Activated gamma-delta T cell treated with Interleukin-2 at 50 U/mL for 16 hours (primary cell): Measurements from ENCODE around the gene PKLR.
"Not testable (repeated sequence)": the region's sequence is repeated elsewhere in the genome, so short reads cannot be mapped to it uniquely, and the experiment has no call there.

Experiments used
- DNase-seq: peaks from one replicate; pipeline ENCODE4 v3.0.0-alpha.2; 2020

PKLR gene

DNA sequence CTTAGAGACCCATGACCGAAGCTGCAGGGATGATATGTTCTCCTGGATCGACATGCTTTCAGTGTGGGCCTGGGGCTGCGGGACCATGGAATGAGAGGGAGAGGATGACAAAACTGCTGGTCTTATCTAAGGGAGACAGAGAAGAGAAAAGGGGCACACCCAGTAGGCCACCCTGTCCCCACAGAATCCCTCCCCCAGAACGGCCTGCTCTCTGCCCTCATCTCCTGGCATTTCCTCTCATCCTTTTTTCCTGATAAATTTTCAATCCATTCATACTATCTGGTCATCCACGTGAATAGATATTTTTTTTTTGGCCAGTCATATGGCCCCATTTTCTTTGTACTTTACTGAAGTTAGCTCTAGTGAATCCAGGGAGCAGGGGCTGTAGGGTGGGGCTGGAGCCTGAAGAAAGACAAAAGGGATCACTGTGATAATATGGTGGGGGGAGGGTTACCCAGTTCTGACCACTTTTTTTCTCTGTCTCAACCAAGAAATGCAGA, at the start of gene PKLR:
Gene PKLR (minus strand): TSS at position 97 of the 500 bp plus-strand sequence. CDS start 43 bp downstream, at position 54.
- DNase-seq = no peak

DNA sequence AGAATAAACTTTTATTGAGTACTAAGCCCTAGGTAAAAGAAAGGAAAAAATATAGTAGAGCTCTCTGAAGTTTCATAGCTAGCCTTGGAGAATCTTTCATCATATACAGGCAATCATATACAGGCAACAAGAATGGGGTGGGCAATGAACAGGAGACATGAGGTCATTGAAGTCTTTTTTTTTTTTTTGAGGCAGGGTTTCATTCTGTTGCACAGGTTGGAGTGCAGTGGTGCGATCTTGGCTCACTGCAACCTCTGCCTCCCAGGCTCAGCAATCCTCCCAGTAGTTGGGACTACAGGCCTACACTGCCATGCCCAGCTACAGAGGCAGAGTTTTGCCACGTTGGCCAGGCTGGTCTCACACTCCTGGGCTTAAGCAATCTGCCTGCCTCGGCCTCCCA, 41.6 kb upstream of the PKLR start:
- DNase-seq = no peak

DNA sequence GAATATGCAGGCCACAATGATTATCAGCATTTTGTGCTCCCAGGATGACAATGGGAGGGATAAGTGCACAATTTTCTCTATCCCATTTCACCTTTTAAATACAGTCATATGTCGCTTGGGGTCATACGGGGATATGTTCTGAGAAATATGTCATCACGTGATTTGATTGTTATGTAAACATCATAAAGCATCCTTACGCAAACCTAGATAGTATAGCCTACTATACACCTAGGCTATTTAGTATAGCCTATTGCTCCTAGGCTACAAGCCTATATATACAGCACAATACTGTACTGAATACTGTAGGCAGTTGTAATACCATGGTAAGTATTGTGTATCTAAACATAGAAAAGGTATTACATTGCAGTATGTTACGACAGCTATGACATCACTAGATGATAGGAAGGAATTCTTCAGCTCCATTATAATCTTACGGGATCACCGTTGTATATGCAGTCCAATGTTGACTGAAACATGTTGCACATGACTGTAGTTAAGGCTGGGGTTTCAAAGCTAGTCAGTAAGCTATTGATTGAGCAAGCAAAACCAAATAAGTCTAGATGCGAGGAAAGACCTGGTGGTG, 38.4 kb upstream of the PKLR start:
- no peak for DNase-seq

GRCh38 chr1:155334962-155335361, 33.7 kb upstream of the PKLR start:
- DNase-seq = no peak

DNA sequence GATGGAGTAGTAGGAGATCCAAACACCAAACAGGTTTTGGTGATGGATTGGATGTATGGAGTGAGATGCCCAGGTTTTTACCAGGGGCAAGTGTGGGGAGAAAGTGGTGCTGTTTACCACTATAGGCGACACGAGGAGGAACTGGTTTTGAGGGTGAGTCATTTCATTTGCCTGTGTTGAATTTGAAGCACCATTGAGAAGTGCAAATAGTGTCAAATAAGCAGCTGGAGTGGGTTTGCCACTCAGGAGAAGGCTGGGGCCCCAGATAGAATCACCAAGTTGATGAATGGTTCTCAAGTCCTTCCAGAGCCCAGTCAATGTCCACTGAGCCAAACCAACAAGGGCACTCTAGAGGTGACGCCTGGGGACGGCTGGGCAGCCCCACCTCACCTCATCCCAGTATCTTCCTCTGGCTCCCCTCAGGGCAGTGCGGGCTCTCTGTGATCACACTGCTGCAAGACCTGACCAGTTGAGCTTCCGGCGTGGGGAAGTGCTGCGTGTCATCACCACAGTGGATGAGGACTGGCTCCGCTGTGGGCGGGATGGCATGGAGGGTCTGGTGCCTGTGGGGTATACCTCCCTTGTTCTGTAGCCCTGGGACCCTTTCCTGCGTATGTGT, 28.9 kb upstream of the PKLR start:
- no peak for DNase-seq

GRCh38 chr1:155328856-155329255, 27.6 kb upstream of the PKLR start:
- not testable (repeated sequence) for DNase-seq

GRCh38 chr1:155327981-155328380, 26.7 kb upstream of the PKLR start:
- DNase-seq = no peak

- DNase-seq = no peak
Measured at GRCh38 chr1:155326631-155327037, 25.4 kb upstream of the PKLR start.

DNA sequence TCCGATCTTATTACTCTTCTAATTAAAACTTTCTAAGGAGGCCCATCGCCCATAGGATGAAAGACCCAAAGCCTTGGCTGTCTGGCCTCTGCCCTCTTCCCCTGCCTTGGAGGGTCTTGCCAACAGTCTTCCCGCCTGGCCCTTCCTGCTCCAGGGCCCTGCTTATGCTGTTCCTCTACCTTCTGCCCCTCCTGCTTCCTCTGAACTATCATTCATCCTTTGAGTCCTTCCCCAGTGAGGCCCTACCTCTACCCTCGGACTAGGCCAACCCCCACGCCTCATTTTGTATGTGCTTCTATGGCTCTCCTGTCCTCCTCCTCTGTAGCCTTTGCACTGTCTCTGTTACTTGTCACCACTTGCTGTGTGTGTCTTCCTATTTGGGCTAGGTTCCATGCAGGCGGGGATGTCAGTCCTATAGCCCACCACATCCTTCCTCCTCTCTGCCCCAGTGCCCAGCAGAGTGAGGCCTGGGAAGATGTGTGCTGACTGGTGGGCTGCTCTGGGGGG, 24.8 kb upstream of the PKLR start:
- no peak for DNase-seq

DNA sequence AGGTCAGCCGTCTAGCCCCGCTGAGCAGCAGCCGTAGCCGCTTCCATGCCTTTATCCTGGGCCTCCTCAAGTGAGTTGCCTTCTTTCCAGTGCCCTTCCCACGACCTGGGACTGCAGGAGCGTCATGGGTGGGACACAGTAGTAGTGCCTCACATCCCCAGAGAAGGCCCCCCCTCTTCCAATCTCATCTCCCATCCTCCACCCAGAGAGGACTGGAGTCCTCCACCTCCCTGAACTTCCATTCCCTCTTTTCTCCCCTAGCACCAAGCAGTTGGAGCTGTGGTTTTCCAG, 24.3 kb upstream of the PKLR start:
- no peak for DNase-seq

DNA sequence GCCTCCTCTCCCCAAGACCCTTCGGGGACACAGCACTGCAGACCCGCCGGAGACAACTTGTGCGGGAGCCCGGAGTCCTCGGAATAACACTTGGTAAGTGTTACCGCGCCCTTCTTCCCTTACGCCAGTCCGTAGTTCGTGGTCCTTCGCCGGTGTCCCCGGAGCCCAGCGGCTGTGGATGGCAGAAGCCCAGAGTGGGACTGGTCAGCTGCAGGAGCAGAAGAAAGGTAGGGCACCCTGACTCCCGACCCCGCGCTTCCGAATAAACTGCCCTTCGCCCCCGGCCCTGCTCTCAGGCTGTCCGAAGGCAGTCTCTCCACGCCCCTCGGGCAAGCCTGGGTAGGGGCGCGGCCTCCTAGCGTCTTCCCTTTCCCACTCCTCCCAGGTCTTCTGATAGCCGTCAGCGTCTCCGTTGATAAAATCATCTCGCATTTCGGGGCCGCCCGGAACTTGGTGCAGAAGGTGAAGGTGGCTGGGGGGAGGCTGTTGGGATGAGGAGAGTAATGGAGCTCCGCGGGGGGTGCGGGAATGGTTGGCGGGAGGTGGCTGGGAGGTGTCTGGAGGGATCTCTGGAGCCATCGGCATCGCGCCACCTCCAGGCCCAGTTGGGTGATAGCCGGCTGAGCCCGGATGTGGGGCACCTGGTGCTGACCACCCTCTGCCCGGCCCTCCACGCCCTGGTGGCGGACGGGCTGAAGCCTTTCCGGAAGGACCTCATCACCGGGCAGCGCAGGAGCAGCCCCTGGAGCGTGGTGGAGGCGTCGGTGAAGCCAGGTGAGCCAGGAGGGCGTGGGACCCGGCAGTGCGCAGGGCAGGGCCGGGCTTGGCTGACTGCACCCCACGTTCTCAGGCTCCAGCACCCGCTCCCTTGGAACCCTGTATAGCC, 23.7 kb upstream of the PKLR start:
- no peak for DNase-seq

DNA sequence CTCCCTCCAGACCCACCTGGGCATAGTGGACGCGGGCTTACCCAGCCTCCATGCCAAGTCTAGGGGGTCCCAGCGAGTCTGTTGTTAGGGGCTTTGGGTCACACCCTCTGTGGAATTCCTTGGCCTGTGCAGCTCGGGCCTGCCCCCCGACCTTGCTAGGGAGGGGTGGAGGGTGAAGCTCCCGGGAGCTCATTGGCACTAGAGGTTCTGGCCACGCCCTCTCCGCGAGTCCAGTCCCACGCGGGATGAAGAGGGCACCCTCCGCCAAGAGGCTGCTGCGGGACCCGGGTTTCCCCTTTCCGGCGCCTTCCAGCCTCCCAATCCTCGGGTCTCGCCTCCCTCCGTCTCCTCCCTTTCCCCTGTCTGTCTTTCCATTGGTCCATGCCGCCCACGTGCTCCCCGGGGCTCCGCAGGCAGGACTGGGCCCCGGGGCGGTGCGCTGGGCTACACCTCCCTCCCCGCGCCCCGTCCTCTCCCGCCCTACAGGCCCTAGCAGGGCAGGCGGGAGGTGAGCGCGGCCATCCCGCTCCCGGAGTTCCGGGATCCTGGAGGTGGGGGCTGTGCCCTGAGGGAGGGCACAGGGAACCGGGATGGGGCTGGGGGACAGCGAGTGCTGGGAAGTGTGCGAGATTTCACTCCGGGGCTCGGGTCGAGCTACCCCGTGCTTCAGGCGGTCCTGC, 22.9 kb upstream of the PKLR start:
- DNase-seq = peak; percentile 80

- peak; percentile 74 for DNase-seq
Measured at GRCh38 chr1:155323729-155324036, 22.4 kb upstream of the PKLR start.

GRCh38 chr1:155322953-155323728, 21.9 kb upstream of the PKLR start:
- DNase-seq = peak; percentile 86

- no peak for DNase-seq
Measured at GRCh38 chr1:155322571-155322952, 21.3 kb upstream of the PKLR start.

DNA sequence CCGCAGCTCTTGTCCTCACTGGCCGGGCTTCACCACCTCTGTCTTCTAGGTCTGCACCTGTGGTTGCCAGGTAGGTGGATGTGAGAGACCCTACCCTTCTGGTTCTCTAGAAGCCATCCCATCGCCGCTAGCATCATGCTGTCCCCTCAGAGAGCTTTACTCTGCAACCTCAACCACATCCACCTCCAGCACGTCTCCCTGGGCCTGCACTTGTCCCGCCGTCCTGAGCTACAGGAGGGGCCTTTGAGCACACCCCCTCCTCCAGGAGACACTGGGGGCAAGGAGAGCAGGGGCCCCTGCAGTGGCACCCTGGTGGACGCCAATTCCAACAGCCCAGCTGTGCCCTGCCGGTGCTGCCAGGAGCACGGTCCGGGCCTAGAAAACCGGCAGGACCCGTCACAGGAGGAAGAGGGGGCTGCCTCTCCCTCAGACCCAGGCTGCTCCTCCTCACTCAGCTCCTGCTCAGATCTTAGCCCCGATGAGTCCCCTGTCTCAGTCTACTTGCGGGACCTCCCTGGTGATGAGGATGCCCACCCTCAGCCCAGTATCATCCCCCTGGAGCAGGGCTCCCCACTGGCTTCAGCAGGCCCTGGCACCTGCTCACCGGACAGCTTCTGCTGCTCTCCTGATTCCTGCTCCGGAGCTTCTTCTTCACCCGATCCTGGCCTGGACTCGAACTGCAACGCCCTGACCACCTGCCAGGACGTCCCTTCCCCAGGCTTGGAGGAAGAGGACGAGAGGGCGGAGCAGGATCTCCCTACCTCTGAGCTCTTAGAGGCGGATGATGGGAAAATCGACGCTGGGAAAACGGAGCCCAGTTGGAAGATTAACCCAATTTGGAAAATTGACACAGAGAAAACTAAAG, 20.6 kb upstream of the PKLR start:
- no peak for DNase-seq

DNA sequence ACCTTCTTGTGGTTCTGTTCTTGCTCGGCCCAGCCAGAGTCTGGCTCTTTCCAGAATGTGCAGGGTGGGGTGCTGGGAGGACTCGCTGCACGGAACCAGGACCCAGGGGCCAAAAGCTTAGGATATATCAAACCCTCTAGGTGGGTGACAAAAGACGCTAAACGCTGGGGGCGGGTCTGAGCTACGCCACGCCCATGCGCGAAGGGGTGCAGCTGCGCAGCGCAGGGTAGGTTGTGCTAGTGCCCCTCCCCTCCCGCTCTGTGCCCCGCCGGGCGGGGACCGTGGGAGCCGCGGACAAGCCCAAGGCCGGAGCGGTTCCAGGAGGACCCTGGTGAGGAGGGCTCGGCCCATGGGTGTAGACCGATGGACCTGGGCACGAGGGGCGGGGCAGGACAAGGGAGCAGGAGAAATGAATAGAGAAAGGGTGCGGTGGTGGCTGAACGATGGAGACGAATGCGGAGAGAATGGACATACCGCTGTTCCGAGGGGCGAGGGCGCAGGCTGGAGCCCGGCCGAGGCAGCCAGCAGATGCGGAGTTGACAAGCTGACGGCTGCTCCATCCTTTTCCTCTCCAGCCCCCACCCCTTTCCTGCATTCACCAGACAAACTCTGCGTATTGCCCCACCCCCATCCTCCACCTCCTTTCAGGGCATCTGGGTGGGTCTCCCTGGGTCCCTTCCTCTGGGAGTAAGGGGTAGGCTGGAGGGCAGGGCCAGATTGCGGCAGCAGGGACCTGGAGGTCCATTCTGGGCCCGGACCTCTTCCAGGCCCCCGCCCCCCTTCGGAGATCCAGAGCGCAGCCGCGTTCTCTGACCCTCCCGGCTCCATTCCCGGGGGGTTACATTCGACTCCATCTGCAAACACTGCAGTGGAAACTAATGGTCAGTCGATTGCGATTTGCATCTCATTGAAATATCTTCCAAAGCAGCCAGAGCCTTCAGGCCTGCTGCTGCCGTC, 19.7 kb upstream of the PKLR start, which contains the start of gene RUSC1:
Gene RUSC1 (plus strand): TSS at position 234 of the 957 bp plus-strand sequence. CDS start 880 bp downstream, outside the sequence.
- DNase-seq = peak; percentile 69

DNA sequence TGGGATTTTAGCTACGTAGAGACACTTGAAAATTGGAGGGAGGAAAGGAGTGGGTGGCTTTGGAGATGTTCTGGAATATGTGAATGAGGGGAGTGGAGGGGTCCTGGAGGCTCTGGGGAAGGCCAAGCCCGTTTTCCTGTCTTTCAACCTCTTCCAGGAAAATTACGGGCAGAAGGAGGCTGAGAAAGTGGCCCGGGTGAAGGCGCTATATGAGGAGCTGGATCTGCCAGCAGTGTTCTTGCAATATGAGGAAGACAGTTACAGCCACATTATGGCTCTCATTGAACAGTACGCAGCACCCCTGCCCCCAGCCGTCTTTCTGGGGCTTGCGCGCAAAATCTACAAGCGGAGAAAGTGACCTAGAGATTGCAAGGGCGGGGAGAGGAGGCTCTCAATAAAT, 19.0 kb upstream of the PKLR start:
- DNase-seq = no peak

- DNase-seq = no peak
Measured at GRCh38 chr1:155319536-155319935, 18.3 kb upstream of the PKLR start.

DNA sequence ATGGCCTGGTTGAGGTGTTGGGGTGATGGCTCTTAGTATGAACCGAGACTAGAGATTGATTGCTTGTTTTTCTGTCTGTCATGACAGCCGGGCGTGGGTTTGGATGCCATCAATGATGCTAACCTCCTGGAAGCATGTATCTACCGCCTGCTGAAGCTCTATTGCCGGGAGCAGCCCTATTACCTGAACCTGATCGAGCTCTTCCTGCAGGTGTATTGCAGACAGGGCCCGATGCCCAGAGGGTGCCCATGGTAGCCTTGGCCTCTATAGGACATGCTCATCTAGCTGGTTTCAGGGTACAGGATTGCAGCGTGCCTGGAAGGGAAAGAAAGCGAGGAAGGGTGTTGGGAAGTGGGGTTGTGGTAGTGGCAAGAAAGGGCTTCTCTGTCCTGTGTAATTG, 16.8 kb upstream of the PKLR start:
- DNase-seq = no peak
